Lower leg skin (tissue), 3 donors: ENCODE measurements around the gene GPC3.
"Not testable (repeated sequence)": the region's sequence is repeated elsewhere in the genome, so short reads cannot be mapped to it uniquely, and the experiment has no call there.

Source experiments
- POLR2A ChIP-seq, 2 donors: fragments of 450-650 bp; IDR thresholded peaks; one replicate each; pipeline ENCODE4 v1.6.1; 2016 to 2017; ENCODE audit warnings: antibody characterized with exemption in 2 of 2, mild to moderate bottlenecking in 1 of 2, moderate library complexity in 1 of 2
- TF ChIP-seq, protein P1 (sequence below), 3 donors: fragments of 450-650 bp; IDR thresholded peaks; one replicate each; pipeline ENCODE4 v1.5.1; 2016; ENCODE audit warnings: antibody characterized with exemption in 3 of 3, mild to moderate bottlenecking in 3 of 3, moderate library complexity in 2 of 3

GRCh38 chrX:133888084-133888483, 97.3 kb downstream of the GPC3 start:
- TF ChIP-seq, protein P1, sequence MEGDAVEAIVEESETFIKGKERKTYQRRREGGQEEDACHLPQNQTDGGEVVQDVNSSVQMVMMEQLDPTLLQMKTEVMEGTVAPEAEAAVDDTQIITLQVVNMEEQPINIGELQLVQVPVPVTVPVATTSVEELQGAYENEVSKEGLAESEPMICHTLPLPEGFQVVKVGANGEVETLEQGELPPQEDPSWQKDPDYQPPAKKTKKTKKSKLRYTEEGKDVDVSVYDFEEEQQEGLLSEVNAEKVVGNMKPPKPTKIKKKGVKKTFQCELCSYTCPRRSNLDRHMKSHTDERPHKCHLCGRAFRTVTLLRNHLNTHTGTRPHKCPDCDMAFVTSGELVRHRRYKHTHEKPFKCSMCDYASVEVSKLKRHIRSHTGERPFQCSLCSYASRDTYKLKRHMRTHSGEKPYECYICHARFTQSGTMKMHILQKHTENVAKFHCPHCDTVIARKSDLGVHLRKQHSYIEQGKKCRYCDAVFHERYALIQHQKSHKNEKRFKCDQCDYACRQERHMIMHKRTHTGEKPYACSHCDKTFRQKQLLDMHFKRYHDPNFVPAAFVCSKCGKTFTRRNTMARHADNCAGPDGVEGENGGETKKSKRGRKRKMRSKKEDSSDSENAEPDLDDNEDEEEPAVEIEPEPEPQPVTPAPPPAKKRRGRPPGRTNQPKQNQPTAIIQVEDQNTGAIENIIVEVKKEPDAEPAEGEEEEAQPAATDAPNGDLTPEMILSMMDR (IDR thresholded peaks at IDR 0.05) = not testable (repeated sequence)
- TF ChIP-seq POLR2A (IDR thresholded peaks at IDR 0.05) = not testable (repeated sequence)
